ENCODE data around the gene RO60. TPM values are rescaled to one million over a fixed set of nuclear protein-coding genes. Genes with fewer than 3 reads are reported as not detected.

The RO60 gene
- total RNA-seq, 1 donor from 2014 or later, result 200 TPM

GRCh38 chr1:193105821-193106177, 46.4 kb downstream of the RO60 start:
- peaks cover 25% of the 10 kb centered on the region for H3F3A ChIP-seq (ENCODE audit: low read depth)
- H3K79me2 ChIP-seq (ENCODE audit: low read depth), result no peaks in the 10 kb centered on the region
- H3K9ac ChIP-seq, result no peak overlapping the region
- peaks cover 11% of the 10 kb centered on the region for H4K20me1 ChIP-seq (ENCODE audit: low read depth)
- H3K4me3 ChIP-seq, result peak overlapping the region; percentile 59
- no peaks in the 10 kb centered on the region for H3K36me3 ChIP-seq
- TF ChIP-seq CTCF (IDR thresholded peaks at IDR 0.05), result no peak
- TF ChIP-seq EZH2phosphoT487 (IDR thresholded peaks at IDR 0.05), result no peak
- no peak for TF ChIP-seq EZH2 (IDR thresholded peaks at IDR 0.05)
- no peak overlapping the region for H3K27ac Mint-ChIP-seq
- H3K4me1 ChIP-seq, result no peaks in the 10 kb centered on the region
- peaks cover 20% of the 10 kb centered on the region for H3K27me3 ChIP-seq
- no peaks in the 10 kb centered on the region for H3K9me3 ChIP-seq (ENCODE audit: low read depth)
- peak overlapping the region; percentile 92 for H3K4me3 Mint-ChIP-seq
- peaks cover 18% of the 10 kb centered on the region for H3K4me1 Mint-ChIP-seq
- H3K27me3 Mint-ChIP-seq (ENCODE audit: insufficient read depth, low read depth), result no peaks in the 10 kb centered on the region
- no peak overlapping the region for H3K27ac ChIP-seq
- no peak for DNase-seq (ENCODE audit: low spot score)
- peak overlapping the region; percentile 77 for H2AFZ ChIP-seq (replicated peaks)
- no peaks in the 10 kb centered on the region for H3K9me3 Mint-ChIP-seq
- H3K4me2 ChIP-seq, result peak overlapping the region; percentile 78
- no peaks in the 10 kb centered on the region for H3K36me3 Mint-ChIP-seq

GRCh38 chr1:193108471-193108870, 49.1 kb downstream of the RO60 start:
- peaks cover 8% of the 10 kb centered on the region for H4K20me1 ChIP-seq (ENCODE audit: low read depth)
- H3K27me3 ChIP-seq, result peaks cover 10% of the 10 kb centered on the region
- Mint-ChIP-seq H3K4me1 (peaks cover 16% of the 10 kb centered on the region), H3K27me3 (ENCODE audit: insufficient read depth, low read depth) (no peaks in the 10 kb centered on the region), H3K9me3 (no peaks in the 10 kb centered on the region), H3K27ac (no peak overlapping the region), H3K4me3 (no peak overlapping the region), H3K36me3 (no peaks in the 10 kb centered on the region)
- H2AFZ ChIP-seq (replicated peaks), result no peak overlapping the region
- H3K27ac ChIP-seq, result no peak overlapping the region
- no peaks in the 10 kb centered on the region for H3K79me2 ChIP-seq (ENCODE audit: low read depth)
- H3K4me2 ChIP-seq, result no peak overlapping the region
- no peaks in the 10 kb centered on the region for H3K36me3 ChIP-seq
- no peak overlapping the region for H3K4me3 ChIP-seq
- H3K9ac ChIP-seq, result no peak overlapping the region
- H3F3A ChIP-seq (ENCODE audit: low read depth), result peaks cover 25% of the 10 kb centered on the region
- TF ChIP-seq EZH2 (IDR thresholded peaks at IDR 0.05) (no peak), CTCF (IDR thresholded peaks at IDR 0.05) (no peak), EZH2phosphoT487 (IDR thresholded peaks at IDR 0.05) (no peak)
- DNase-seq (ENCODE audit: low spot score), result no peak
- no peaks in the 10 kb centered on the region for H3K4me1 ChIP-seq
- no peaks in the 10 kb centered on the region for H3K9me3 ChIP-seq (ENCODE audit: low read depth)

Small RNA genes within 50 kb of the gene (small RNA-seq; reads per million reads assigned to genes)
- not detected for gene SCARNA18B

Other genes with a start within 250 kb of the RO60 start
- gene UCHL5, start 252 bp upstream of the RO60 start, total RNA-seq (ENCODE audit: low replicate concordance), result 21.8 and 49.4 TPM in 2 replicates
- 1.9 and 2.6 TPM in 2 replicates for gene GLRX2, start 45.8 kb downstream of the RO60 start, total RNA-seq (ENCODE audit: low replicate concordance)
- 26.5 and 49.2 TPM in 2 replicates for gene CDC73, start 62.4 kb downstream of the RO60 start, total RNA-seq (ENCODE audit: low replicate concordance)
- not detected in 2 replicates for gene B3GALT2, start 127.0 kb downstream of the RO60 start, total RNA-seq (ENCODE audit: low replicate concordance)